Activated B cell treated with CpG ODN at 0.5 μM for 24 hours (primary cell): ENCODE measurements around the gene CLNK. TPM values are rescaled to one million over a fixed set of nuclear protein-coding genes. Genes with fewer than 3 reads are reported as not detected.

Source experiments
- ATAC-seq: fragments of 200-7000 bp; cut with Tn5 transposase; one replicate; pipeline ENCODE4 v1.10.0; 2021; ENCODE audit warnings: low read depth, mild to moderate bottlenecking, moderate library complexity
- CTCF ChIA-PET: fragments of 350-600 bp; sonication (Branson Sonifier 250); formaldehyde crosslinking; loops from one replicate; lab custom pipeline; 2021; ENCODE audit warnings: antibody characterized with exemption; lab: Charles Lee
- POLR2A ChIA-PET: fragments of 350-600 bp; sonication (Branson Sonifier 250); formaldehyde crosslinking; loops from one replicate; lab custom pipeline; 2021; ENCODE audit warnings: antibody characterized with exemption; lab: Charles Lee
- DNase-seq: peaks from one replicate; pipeline ENCODE4 v3.0.0; 2022
- H3K27ac Mint-ChIP-seq: one replicate; pipeline ENCODE4 v1.8.0; 2020; ENCODE audit warnings: mixed read lengths
- H3K27me3 Mint-ChIP-seq: one replicate; pipeline ENCODE4 v1.8.0; 2021; ENCODE audit warnings: mixed read lengths
- H3K36me3 Mint-ChIP-seq: one replicate; pipeline ENCODE4 v1.8.0; 2021; ENCODE audit warnings: low read depth, mixed read lengths
- H3K4me1 Mint-ChIP-seq: one replicate; pipeline ENCODE4 v1.8.0; 2021; ENCODE audit warnings: mixed read lengths
- H3K4me3 Mint-ChIP-seq: one replicate; pipeline ENCODE4 v1.8.0; 2020; ENCODE audit warnings: mild to moderate bottlenecking, mixed read lengths
- H3K9me3 Mint-ChIP-seq: one replicate; pipeline ENCODE4 v1.8.0; 2020; ENCODE audit warnings: mixed read lengths
- intact Hi-C: fragments of 100-400 bp; cut with micrococcal nuclease; formaldehyde crosslinking; loops from one replicate; pipeline ENCODE4 v1.15.1; 2024
- total RNA-seq: library from RNA; stranded (reverse); gene quantifications from 2 replicates; pipeline ENCODE4 v1.2.3, GENCODE V29; 2022
- TF ChIP-seq, protein P1 (sequence below): fragments of 200-600 bp; IDR thresholded peaks from one replicate; pipeline ENCODE4 v1.8.0; 2022; ENCODE audit warnings: antibody characterized with exemption, mild to moderate bottlenecking

CLNK gene
- total RNA-seq, 1 donor from 2014 or later: 0.58 TPM

DNA sequence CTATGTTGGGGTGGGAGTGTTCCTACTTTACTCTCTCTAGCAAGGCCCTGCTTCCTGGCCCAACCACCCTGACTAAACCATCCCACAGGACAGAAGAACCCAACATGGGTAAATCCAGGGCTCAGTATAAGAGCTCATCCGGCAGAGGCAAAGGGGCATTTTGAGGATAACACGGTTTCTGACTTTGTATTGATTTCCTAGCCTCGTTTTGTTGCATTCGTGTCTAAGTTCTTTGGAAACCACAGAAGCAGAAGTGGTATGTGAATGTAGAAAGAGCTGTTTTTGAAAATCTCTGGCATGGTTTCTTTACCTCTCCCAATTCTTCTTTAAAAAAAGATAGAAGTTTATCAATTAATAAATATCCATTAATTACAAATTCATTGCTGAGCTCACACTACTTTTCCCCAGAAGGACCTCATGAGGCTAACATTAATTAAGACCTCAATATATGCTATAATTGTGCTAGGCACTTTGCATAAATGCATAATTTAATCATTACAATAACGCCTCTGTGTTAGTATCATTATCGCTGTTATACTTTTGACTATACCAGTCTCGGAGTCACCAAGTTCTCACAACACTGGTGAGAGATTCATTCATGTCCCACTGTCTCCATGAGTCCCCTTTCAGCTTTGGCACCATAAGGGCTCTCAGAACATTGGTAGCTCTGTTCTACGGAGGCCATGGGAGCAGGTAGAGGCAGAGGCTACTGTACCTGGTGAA, 5.8 kb upstream of the CLNK start:
- CTCF ChIA-PET: interaction anchor here (0.7 kb wide), 1 partner anchor 183 kb away, joined by 3 read pairs; no protein-coding TSS in a partner anchor
- peak overlapping the region; percentile 50 for H3K4me3 Mint-ChIP-seq
- no peak for DNase-seq

DNA sequence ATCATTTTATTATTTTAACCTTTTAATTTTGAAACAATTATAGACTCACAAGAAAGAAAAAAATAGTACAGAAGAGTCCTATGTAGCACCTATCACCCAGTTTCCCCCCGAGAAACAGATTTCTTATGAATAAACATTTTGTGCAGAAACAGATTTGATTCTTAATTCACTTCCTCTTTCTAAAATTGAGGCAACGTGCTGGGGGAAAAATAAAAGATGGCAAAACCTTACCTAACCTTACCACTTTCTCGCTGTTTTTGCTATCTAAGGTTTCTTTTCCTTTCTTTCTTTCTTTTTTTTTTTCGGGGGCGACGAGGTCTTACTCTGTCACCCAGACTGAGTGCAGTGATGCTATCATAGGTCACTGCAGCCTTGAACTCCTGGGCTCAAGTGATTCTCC, 4.3 kb upstream of the CLNK start:
- intact Hi-C loops: loop anchor here (5.0 kb wide), 1 partner anchor 43 kb away; no protein-coding TSS in a partner anchor
- Mint-ChIP-seq H3K9me3 (no peaks in the 10 kb centered on the region), H3K4me3 (peak overlapping the region; percentile 2), H3K4me1 (peaks cover 57% of the 10 kb centered on the region), H3K36me3 (no peaks in the 10 kb centered on the region), H3K27ac (peak overlapping the region; percentile 69), H3K27me3 (no peaks in the 10 kb centered on the region)
- ChIA-PET CTCF (no interaction called here), POLR2A (interaction anchor here (0.6 kb wide), 1 partner anchor 149 kb away, joined by 3 read pairs; no protein-coding TSS in a partner anchor)
- TF ChIP-seq, protein P1, sequence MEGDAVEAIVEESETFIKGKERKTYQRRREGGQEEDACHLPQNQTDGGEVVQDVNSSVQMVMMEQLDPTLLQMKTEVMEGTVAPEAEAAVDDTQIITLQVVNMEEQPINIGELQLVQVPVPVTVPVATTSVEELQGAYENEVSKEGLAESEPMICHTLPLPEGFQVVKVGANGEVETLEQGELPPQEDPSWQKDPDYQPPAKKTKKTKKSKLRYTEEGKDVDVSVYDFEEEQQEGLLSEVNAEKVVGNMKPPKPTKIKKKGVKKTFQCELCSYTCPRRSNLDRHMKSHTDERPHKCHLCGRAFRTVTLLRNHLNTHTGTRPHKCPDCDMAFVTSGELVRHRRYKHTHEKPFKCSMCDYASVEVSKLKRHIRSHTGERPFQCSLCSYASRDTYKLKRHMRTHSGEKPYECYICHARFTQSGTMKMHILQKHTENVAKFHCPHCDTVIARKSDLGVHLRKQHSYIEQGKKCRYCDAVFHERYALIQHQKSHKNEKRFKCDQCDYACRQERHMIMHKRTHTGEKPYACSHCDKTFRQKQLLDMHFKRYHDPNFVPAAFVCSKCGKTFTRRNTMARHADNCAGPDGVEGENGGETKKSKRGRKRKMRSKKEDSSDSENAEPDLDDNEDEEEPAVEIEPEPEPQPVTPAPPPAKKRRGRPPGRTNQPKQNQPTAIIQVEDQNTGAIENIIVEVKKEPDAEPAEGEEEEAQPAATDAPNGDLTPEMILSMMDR: no peak
- peak; percentile 36 for ATAC-seq
- DNase-seq: no peak

More for the DNA sequence above, 5.8 kb upstream of the CLNK start:
- no peaks in the 10 kb centered on the region for H3K36me3 Mint-ChIP-seq
- intact Hi-C loops: loop anchor here (2.0 kb wide), 1 partner anchor 52 kb away; no protein-coding TSS in a partner anchor
- no peaks in the 10 kb centered on the region for H3K27me3 Mint-ChIP-seq
- ATAC-seq: peak; percentile 47
- peak overlapping the region; percentile 69 for H3K27ac Mint-ChIP-seq
- TF ChIP-seq, protein P1: no peak
- no peaks in the 10 kb centered on the region for H3K9me3 Mint-ChIP-seq
- POLR2A ChIA-PET: interaction anchor here (0.6 kb wide), 2 partner anchors 188 to 559 kb away, joined by 3 to 4 read pairs; no protein-coding TSS in a partner anchor
- peaks cover 44% of the 10 kb centered on the region for H3K4me1 Mint-ChIP-seq

DNA sequence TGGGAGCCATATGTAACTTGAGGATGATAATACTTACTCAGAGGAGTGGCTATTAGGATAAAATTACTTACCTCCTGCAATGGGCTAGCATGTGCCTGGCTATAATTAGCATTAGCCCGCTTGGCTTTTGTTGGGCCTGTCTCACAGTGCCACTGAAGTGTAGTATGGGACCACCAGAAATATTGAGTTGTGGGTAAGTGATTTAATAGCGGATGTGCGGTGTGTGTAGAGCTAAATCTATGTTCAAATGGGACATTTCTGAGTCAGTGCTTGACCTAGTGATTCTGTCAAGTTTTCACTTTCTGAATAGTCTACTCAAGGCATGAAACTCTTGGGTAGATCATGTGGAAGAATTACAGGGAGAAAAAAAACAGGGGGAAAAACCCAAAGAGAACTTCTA, 3.5 kb upstream of the CLNK start:
- Mint-ChIP-seq H3K9me3 (no peaks in the 10 kb centered on the region), H3K4me1 (peaks cover 64% of the 10 kb centered on the region), H3K36me3 (no peaks in the 10 kb centered on the region), H3K27ac (no peak overlapping the region), H3K4me3 (peak overlapping the region; percentile 41), H3K27me3 (no peaks in the 10 kb centered on the region)
- CTCF ChIA-PET: no interaction called here
- DNase-seq: no peak
- ATAC-seq: no peak
- intact Hi-C loops: loop anchor here (5.0 kb wide), 1 partner anchor 44 kb away; no protein-coding TSS in a partner anchor
- POLR2A ChIA-PET: interaction anchor here (0.6 kb wide), 1 partner anchor 135 kb away, joined by 3 read pairs; no protein-coding TSS in a partner anchor
- TF ChIP-seq, protein P1: no peak

- ChIA-PET POLR2A (no interaction called here), CTCF (no interaction called here)
- no peak overlapping the region for H3K4me3 Mint-ChIP-seq
- H3K9me3 Mint-ChIP-seq: no peaks in the 10 kb centered on the region
- H3K4me1 Mint-ChIP-seq: peaks cover 65% of the 10 kb centered on the region
- DNase-seq: no peak
- no peaks in the 10 kb centered on the region for H3K27me3 Mint-ChIP-seq
- TF ChIP-seq, protein P1: no peak
- intact Hi-C loops: loop anchor here (5.0 kb wide), 1 partner anchor 45 kb away; no protein-coding TSS in a partner anchor
- H3K27ac Mint-ChIP-seq: no peak overlapping the region
- H3K36me3 Mint-ChIP-seq: no peaks in the 10 kb centered on the region
- ATAC-seq: no peak
Measured at GRCh38 chr4:10687526-10687925, 3.0 kb upstream of the CLNK start.

DNA sequence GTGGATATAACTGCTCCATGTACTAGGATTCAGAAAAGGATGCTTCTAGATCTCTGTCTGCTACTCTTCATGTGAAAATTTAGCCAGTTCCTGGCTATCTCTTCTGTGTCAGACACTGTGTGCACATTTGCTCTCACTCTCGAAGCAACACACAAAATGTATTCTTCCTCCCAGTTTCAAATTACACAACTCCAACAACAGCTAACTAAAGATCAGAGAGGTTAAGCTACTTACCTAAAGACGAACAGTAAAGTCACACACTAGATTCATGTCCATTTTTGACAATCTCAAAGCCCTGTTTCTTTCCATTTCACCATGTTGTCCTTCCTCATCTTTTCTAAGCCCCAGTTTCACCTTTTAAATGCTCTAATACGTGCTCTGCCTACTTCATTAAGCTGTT, 2.2 kb downstream of the CLNK start:
- Mint-ChIP-seq H3K4me3 (no peak overlapping the region), H3K4me1 (peaks cover 45% of the 10 kb centered on the region), H3K27ac (no peak overlapping the region), H3K36me3 (no peaks in the 10 kb centered on the region), H3K27me3 (no peaks in the 10 kb centered on the region), H3K9me3 (peaks cover 2% of the 10 kb centered on the region)
- DNase-seq (no peak), ATAC-seq (no peak)
- CTCF ChIA-PET: no interaction called here
- TF ChIP-seq, protein P1: no peak
- POLR2A ChIA-PET: interaction anchor here (1.1 kb wide), 1 partner anchor 11 kb away, joined by 3 read pairs; no protein-coding TSS in a partner anchor
- intact Hi-C loops: loop anchor here (5.0 kb wide), 1 partner anchor 745 kb away; the partner anchor contains the start of gene HS3ST1
